ENCODE measurements around the gene NLRP14. TPM values are rescaled to one million over a fixed set of nuclear protein-coding genes. Genes with fewer than 3 reads are reported as not detected.

Gene NLRP14
- total RNA-seq, 4 donors from 2014 or later, result not detected

DNA sequence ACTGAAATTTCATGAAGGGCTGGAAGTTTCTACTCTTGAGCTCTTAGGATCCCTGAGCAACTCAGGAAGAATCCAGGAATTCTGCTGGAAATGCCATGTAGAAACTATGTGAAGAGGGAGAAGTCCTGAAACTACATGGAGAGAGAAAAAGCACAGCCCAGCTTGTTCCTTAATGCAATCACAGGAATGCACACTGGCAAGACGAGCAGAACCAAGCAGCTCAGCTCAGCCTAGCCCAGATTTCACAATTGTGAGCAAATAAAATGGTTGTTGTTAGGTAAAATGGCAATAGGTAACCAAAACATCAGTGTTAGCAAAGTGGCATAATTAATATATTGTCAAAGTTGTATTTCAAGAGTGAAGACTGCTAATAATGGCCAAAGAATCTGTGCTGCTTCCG lies 28.3 kb upstream of the NLRP14 start:
- peaks cover 0 to 12% (median 3%) of the 10 kb centered on the region in 3 donors for H3K4me1 ChIP-seq
- peak overlapping the region in 2 of 4 donors; percentile 7 to 35 for H3K27ac ChIP-seq
- H3K36me3 ChIP-seq, result no peaks in the 10 kb centered on the region
- no peak overlapping the region for H3K4me3 ChIP-seq
- no peaks in the 10 kb centered on the region for H3K9me3 ChIP-seq
- no peaks in the 10 kb centered on the region for H3K27me3 ChIP-seq
- WGBS, 2 donors (ENCODE audit: low coverage in 1 of 2), result 54 to 80% methylated on average over 2 of the region's 2 CpGs
- ATAC-seq, result peak; percentile 61
- TF ChIP-seq POLR2A (IDR thresholded peaks at IDR 0.05) (no peak), POLR2AphosphoS5 (IDR thresholded peaks at IDR 0.05) (peak; percentile 28)

DNA sequence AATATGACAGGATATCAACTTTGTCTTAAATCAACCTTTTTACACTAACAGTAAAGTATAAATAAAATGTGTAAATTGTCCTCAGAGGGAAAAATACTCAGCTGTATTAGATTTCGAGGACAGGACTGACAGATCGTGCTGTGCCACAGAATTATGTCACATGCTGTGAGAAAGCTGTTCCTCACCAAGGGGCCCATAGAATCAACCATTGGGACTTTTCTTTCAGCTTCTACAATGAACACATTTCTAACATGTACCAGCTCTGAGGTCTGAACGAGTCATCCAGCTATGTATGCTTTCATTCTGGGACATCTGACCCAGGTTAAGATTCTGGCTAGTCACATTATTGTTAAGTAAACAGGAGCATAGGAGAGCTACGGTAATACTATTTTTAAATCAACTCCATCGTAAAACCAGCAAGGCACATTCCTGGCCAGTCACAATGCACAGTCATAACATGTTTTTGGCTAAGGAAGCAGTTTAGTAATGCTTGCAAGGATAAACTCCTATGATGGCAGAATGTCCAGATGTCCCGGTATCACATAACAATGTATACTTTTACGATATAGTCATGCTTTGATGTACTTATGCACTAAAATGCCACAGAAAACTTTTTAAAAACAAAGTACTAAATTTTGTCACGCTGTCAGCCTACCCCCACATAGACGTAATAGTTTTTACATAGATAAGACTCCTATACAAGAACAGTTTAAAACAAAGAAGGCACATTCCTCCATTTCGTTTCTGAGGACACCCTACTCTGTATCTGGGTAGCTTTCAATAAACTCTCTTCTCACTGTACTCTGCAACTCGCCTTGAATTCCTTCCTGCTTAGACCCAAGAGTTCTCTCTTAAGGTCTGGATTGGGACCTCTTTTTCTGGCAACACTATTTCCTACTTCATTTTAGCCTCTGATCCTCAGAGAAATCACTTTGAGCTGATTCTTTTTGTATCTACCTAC lies 27.5 kb upstream of the NLRP14 start:
- Histone ChIP-seq H3K27ac (peak overlapping the region in 2 of 4 donors; percentile 7 to 35), H3K9me3 (no peaks in the 10 kb centered on the region), H3K4me1 (peaks cover 0 to 12% (median 3%) of the 10 kb centered on the region in 3 donors), H3K4me3 (no peak overlapping the region), H3K27me3 (no peaks in the 10 kb centered on the region), H3K36me3 (no peaks in the 10 kb centered on the region)
- TF ChIP-seq, protein P1, sequence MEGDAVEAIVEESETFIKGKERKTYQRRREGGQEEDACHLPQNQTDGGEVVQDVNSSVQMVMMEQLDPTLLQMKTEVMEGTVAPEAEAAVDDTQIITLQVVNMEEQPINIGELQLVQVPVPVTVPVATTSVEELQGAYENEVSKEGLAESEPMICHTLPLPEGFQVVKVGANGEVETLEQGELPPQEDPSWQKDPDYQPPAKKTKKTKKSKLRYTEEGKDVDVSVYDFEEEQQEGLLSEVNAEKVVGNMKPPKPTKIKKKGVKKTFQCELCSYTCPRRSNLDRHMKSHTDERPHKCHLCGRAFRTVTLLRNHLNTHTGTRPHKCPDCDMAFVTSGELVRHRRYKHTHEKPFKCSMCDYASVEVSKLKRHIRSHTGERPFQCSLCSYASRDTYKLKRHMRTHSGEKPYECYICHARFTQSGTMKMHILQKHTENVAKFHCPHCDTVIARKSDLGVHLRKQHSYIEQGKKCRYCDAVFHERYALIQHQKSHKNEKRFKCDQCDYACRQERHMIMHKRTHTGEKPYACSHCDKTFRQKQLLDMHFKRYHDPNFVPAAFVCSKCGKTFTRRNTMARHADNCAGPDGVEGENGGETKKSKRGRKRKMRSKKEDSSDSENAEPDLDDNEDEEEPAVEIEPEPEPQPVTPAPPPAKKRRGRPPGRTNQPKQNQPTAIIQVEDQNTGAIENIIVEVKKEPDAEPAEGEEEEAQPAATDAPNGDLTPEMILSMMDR (IDR thresholded peaks at IDR 0.05), result no peak
- TF ChIP-seq POLR2AphosphoS5 (IDR thresholded peaks at IDR 0.05), result peak; percentile 78
- peak; percentile 67 for ATAC-seq
- WGBS, 2 donors (ENCODE audit: low coverage in 1 of 2), result 23 to 44% methylated on average over 9 to 11 of the region's 11 CpGs

DNA sequence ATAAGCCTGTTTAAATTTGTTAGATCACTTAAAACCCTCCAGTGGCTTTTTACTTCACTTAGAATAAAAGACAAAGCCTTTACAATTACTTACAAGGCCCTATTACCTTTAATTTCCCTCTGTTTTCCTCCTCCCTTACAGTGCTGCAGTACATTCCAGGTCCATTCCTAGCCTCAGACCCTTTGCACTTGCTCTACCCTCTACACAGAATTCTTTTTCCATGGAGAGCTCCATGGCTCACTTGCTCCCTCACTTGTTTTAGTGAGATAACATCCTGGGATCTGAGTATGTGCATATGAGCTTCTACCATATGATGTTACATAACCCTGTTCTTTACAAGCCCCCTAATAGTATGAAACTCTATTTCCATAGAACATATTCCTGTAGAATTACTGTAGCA lies 24.6 kb upstream of the NLRP14 start:
- TF ChIP-seq EP300 (IDR thresholded peaks at IDR 0.05) (no peak), POLR2AphosphoS5 (IDR thresholded peaks at IDR 0.05) (no peak), POLR2A (IDR thresholded peaks at IDR 0.05) (no peak)
- TF ChIP-seq, protein P1 (IDR thresholded peaks at IDR 0.05), result no peak
- Histone ChIP-seq H3K9me3 (no peaks in the 10 kb centered on the region), H3K4me3 (no peak overlapping the region), H3K27me3 (no peaks in the 10 kb centered on the region), H3K27ac (no peak overlapping the region), H3K4me1 (peaks cover 0 to 12% (median 3%) of the 10 kb centered on the region in 3 donors), H3K36me3 (peaks cover 0 to 12% of the 10 kb centered on the region in 2 donors)
- no peak for ATAC-seq

DNA sequence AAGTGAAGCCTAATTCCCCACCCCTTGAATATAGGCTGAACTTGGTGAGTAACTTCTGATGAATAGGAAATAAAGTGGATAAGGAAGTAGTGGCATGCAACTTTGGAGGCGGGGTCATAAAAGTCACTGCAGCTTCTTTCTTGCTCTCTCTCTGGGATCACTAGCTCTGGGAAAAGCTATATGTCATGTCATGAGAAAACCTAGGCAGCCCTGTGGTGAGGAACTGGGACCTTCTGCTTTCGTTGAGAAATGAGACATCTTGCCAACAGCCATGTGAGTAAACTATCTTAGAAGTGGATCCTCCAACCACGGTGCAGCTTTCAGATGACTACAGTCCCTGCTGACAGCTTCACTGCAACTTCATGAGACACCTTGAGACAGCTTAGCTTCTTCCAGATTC lies 15.8 kb upstream of the NLRP14 start:
- Histone ChIP-seq H3K9me3 (no peaks in the 10 kb centered on the region), H3K4me3 (no peak overlapping the region), H3K27ac (no peak overlapping the region), H3K4me1 (no peaks in the 10 kb centered on the region), H3K27me3 (no peaks in the 10 kb centered on the region), H3K36me3 (peaks cover 0 to 28% of the 10 kb centered on the region in 2 donors)
- WGBS, 2 donors (ENCODE audit: low coverage in 1 of 2), result 48 to 58% methylated on average over 3 of the region's 3 CpGs
- TF ChIP-seq, protein P1 (IDR thresholded peaks at IDR 0.05), result no peak
- no peak for TF ChIP-seq POLR2A (IDR thresholded peaks at IDR 0.05)
- no peak for TF ChIP-seq POLR2AphosphoS5 (IDR thresholded peaks at IDR 0.05)
- TF ChIP-seq EP300 (IDR thresholded peaks at IDR 0.05), result no peak
- peak; percentile 16 for ATAC-seq

DNA sequence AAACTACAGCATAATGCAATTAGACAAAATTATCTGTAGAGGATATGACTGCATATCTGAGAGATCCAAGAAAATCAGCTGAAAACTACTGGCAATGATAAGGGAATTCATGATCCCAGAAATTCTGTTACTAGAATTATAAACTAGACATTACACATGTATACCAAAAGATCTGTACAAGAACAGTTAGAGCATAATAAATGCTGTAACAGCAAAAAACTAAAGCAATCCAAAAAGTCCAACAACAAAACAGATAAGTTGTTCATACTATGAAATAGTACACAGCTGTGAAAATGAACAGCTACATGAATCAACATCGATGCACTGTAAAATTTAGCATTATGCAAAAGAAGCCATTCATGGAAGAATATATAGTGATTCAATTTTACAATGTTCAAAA lies 6.2 kb upstream of the NLRP14 start:
- Histone ChIP-seq H3K36me3 (no peaks in the 10 kb centered on the region), H3K27me3 (no peaks in the 10 kb centered on the region), H3K4me1 (peaks cover 0 to 1% (median 0%) of the 10 kb centered on the region in 3 donors), H3K4me3 (no peak overlapping the region), H3K9me3 (no peaks in the 10 kb centered on the region), H3K27ac (no peak overlapping the region)
- no peak for ATAC-seq
- TF ChIP-seq EP300 (IDR thresholded peaks at IDR 0.05), result no peak
- TF ChIP-seq, protein P1 (IDR thresholded peaks at IDR 0.05), result no peak
- TF ChIP-seq POLR2A (IDR thresholded peaks at IDR 0.05), result no peak
- no peak for TF ChIP-seq POLR2AphosphoS5 (IDR thresholded peaks at IDR 0.05)
- WGBS, 2 donors (ENCODE audit: low coverage in 1 of 2), result 79 to 88% methylated on average over 1 of the region's 1 CpG

All from gastroesophageal sphincter (tissue), 4 donors.